Endodermal cell (in vitro differentiated cells): Measurements from ENCODE around the gene POC1B. TPM values are rescaled to one million over a fixed set of nuclear protein-coding genes. Genes with fewer than 3 reads are reported as not detected.

Source experiments
- DNase-seq: peaks from one replicate; pipeline ENCODE4 v3.0.0-alpha.2; 2017
- H3K27ac ChIP-seq: 2 replicates; pipeline ENCODE4 v1.5.1; 2013; ENCODE audit warnings: mild to moderate bottlenecking, low read depth, low read length, moderate library complexity
- H3K27me3 ChIP-seq: 2 replicates; pipeline ENCODE4 v1.6.1; 2013; ENCODE audit warnings: mild to moderate bottlenecking, low read length, moderate library complexity; ENCODE audit not compliant: insufficient read depth, control insufficient read depth, poor library complexity, severe bottlenecking
- H3K36me3 ChIP-seq: 2 replicates; pipeline ENCODE4 v1.7.0; 2013; ENCODE audit warnings: mild to moderate bottlenecking, low read length, moderate library complexity; ENCODE audit not compliant: control insufficient read depth, insufficient read depth
- H3K4me1 ChIP-seq: one replicate; pipeline ENCODE4 v1.7.0; 2013; ENCODE audit warnings: low read length; ENCODE audit not compliant: control insufficient read depth, insufficient read depth
- H3K4me3 ChIP-seq: 2 replicates; pipeline ENCODE4 v1.5.1; 2013; ENCODE audit warnings: mild to moderate bottlenecking, low read length, moderate library complexity
- H3K9ac ChIP-seq: 2 replicates; pipeline ENCODE4 v1.6.1; 2013; ENCODE audit warnings: mild to moderate bottlenecking, low read length, moderate library complexity; ENCODE audit not compliant: poor library complexity, severe bottlenecking; ENCODE audit errors: extremely low read depth
- H3K9me3 ChIP-seq: 2 replicates; pipeline ENCODE4 v1.6.1; 2013; ENCODE audit warnings: mild to moderate bottlenecking, low read length, moderate library complexity; ENCODE audit not compliant: control insufficient read depth
- H3K27ac Mint-ChIP-seq: 2 replicates; pipeline ENCODE4 v1.8.0; 2020; ENCODE audit warnings: mixed read lengths
- H3K27me3 Mint-ChIP-seq: 2 replicates; pipeline ENCODE4 v1.8.0; 2021; ENCODE audit warnings: mild to moderate bottlenecking, mixed read lengths; ENCODE audit not compliant: insufficient read depth
- H3K36me3 Mint-ChIP-seq: 2 replicates; pipeline ENCODE4 v1.8.0; 2020; ENCODE audit warnings: low read depth, mixed read lengths
- H3K4me1 Mint-ChIP-seq: 2 replicates; pipeline ENCODE4 v1.8.0; 2020; ENCODE audit warnings: mixed read lengths
- H3K4me3 Mint-ChIP-seq: 2 replicates; pipeline ENCODE4 v1.8.0; 2020; ENCODE audit warnings: mild to moderate bottlenecking, moderate library complexity, mixed read lengths
- H3K9me3 Mint-ChIP-seq: 2 replicates; pipeline ENCODE4 v1.8.0; 2020; ENCODE audit warnings: mild to moderate bottlenecking, mixed read lengths
- CTCF ChIP-seq: fragments of 200-600 bp; sonication (generic); conservative IDR thresholded peaks from 2 replicates; pipeline ENCODE4 v1.5.0; 2021; ENCODE audit warnings: antibody characterized with exemption, mild to moderate bottlenecking
- WGBS, 2 experiments: methylation state at CpG; one replicate each; pipeline versions ENCODE4 v1.1.5 to v1.1.7; 2013; ENCODE audit warnings: missing lambda C conversion rate in 2 of 2, mixed read lengths in 1 of 2; ENCODE audit not compliant: insufficient coverage in 1 of 2, insufficient read length in 1 of 2; 5-methylcytosine and 5-hydroxymethylcytosine counted together
- total RNA-seq, 2 donors: library from RNA; stranded (reverse); fragmentation: NEBNext Ultra II Directional in 1 of 2; extraction: Animal tissue kit (Norgen Biotek cat#: 25700) in 1 of 2; gene quantifications; 2 replicates in 1 of 2; 3 replicates in 1 of 2; pipeline ENCODE4 v1.2.1, GENCODE V29; 2021

POC1B gene
- total RNA-seq, 2 donors from 2014 or later: 22.3 to 36.1 TPM

GRCh38 chr12:89384807-89385206 is 141.0 kb downstream of the POC1B start:
- peaks cover 14% of the 10 kb centered on the region for H3K4me1 ChIP-seq
- Mint-ChIP-seq H3K4me1 (peaks cover 31% of the 10 kb centered on the region), H3K4me3 (no peak overlapping the region), H3K27ac (no peak overlapping the region), H3K9me3 (no peaks in the 10 kb centered on the region), H3K27me3 (no peaks in the 10 kb centered on the region), H3K36me3 (no peaks in the 10 kb centered on the region)
- no peak for DNase-seq
- no peaks in the 10 kb centered on the region for H3K9me3 ChIP-seq
- H3K27me3 ChIP-seq: no peaks in the 10 kb centered on the region
- H3K4me3 ChIP-seq: no peak overlapping the region
- no peak overlapping the region for H3K27ac ChIP-seq
- no peak for TF ChIP-seq CTCF
- no peaks in the 10 kb centered on the region for H3K36me3 ChIP-seq
- no peak overlapping the region for H3K9ac ChIP-seq
- WGBS, 2 experiments: 100% methylated on average over 2 to 3 of the region's 3 CpGs

- Histone ChIP-seq H3K36me3 (no peaks in the 10 kb centered on the region), H3K4me3 (no peak overlapping the region), H3K9me3 (no peaks in the 10 kb centered on the region), H3K4me1 (peaks cover 14% of the 10 kb centered on the region), H3K9ac (no peak overlapping the region), H3K27me3 (no peaks in the 10 kb centered on the region), H3K27ac (peak overlapping the region; percentile 49)
- Mint-ChIP-seq H3K27ac (no peak overlapping the region), H3K36me3 (no peaks in the 10 kb centered on the region), H3K4me3 (no peak overlapping the region), H3K4me1 (peaks cover 37% of the 10 kb centered on the region), H3K9me3 (no peaks in the 10 kb centered on the region), H3K27me3 (no peaks in the 10 kb centered on the region)
- TF ChIP-seq CTCF: no peak
- peak; percentile 85 for DNase-seq
- 39 to 59% methylated on average over 7 to 8 of the region's 8 CpGs for WGBS, 2 experiments
Observed at GRCh38 chr12:89384050-89384758, 141.6 kb downstream of the POC1B start.

- TF ChIP-seq CTCF: no peak
- no peaks in the 10 kb centered on the region for H3K9me3 Mint-ChIP-seq
- Histone ChIP-seq H3K9me3 (no peaks in the 10 kb centered on the region), H3K36me3 (no peaks in the 10 kb centered on the region), H3K9ac (no peak overlapping the region), H3K27me3 (no peaks in the 10 kb centered on the region), H3K4me3 (no peak overlapping the region), H3K4me1 (peaks cover 14% of the 10 kb centered on the region), H3K27ac (no peak overlapping the region)
- no peaks in the 10 kb centered on the region for H3K27me3 Mint-ChIP-seq
- no peak for DNase-seq
- 74 to 89% methylated on average over 4 to 6 of the region's 6 CpGs for WGBS, 2 experiments
- H3K36me3 Mint-ChIP-seq: no peaks in the 10 kb centered on the region
- no peak overlapping the region for H3K4me3 Mint-ChIP-seq
- no peak overlapping the region for H3K27ac Mint-ChIP-seq
- peaks cover 38% of the 10 kb centered on the region for H3K4me1 Mint-ChIP-seq
Observed at GRCh38 chr12:89383235-89384049, 142.4 kb downstream of the POC1B start.
